Measurements from ENCODE around the gene EVI5L.
"Not testable (repeated sequence)": the region's sequence is repeated elsewhere in the genome, so short reads cannot be mapped to it uniquely, and the experiment has no call there.

EVI5L gene

GRCh38 chr19:7857727-7858108 is 27.7 kb downstream of the EVI5L start:
- no peak overlapping the region for H3K4me3 ChIP-seq (ENCODE audit: low read depth, low read length)
- DNase-seq (ENCODE audit: low read depth), result no peak
- TF ChIP-seq MAX (IDR thresholded peaks at IDR 0.05; ENCODE audit: low read depth, low read length) (no peak), MYC (IDR thresholded peaks at IDR 0.05; ENCODE audit: low read depth, low read length) (no peak), CTCF (IDR thresholded peaks at IDR 0.05; ENCODE audit: low read depth, low read length) (no peak), POLR2A (IDR thresholded peaks at IDR 0.05; ENCODE audit: extremely low read depth, insufficient read length) (no peak)

GRCh38 chr19:7858109-7858770 is 28.2 kb downstream of the EVI5L start:
- H3K4me3 ChIP-seq (ENCODE audit: low read depth, low read length), result no peak overlapping the region
- TF ChIP-seq MAX (IDR thresholded peaks at IDR 0.05; ENCODE audit: low read depth, low read length) (no peak), MYC (IDR thresholded peaks at IDR 0.05; ENCODE audit: low read depth, low read length) (no peak), POLR2A (IDR thresholded peaks at IDR 0.05; ENCODE audit: extremely low read depth, insufficient read length) (no peak)
- no peak for DNase-seq (ENCODE audit: low read depth)

GRCh38 chr19:7859087-7859486 is 29.1 kb downstream of the EVI5L start:
- DNase-seq (ENCODE audit: low read depth); H3K4me3 ChIP-seq (ENCODE audit: low read depth, low read length): not testable (repeated sequence)

GRCh38 chr19:7859831-7860713 is 30.1 kb downstream of the EVI5L start:
- TF ChIP-seq MYC (IDR thresholded peaks at IDR 0.05; ENCODE audit: low read depth, low read length) (no peak), MAX (IDR thresholded peaks at IDR 0.05; ENCODE audit: low read depth, low read length) (no peak), POLR2A (IDR thresholded peaks at IDR 0.05; ENCODE audit: extremely low read depth, insufficient read length) (no peak), CTCF (IDR thresholded peaks at IDR 0.05; ENCODE audit: low read depth, low read length) (no peak)
- H3K4me3 ChIP-seq (ENCODE audit: low read depth, low read length), result no peak overlapping the region

GRCh38 chr19:7860714-7861618 is 30.9 kb downstream of the EVI5L start:
- no peak for DNase-seq (ENCODE audit: low read depth)
- no peak for TF ChIP-seq CTCF (IDR thresholded peaks at IDR 0.05; ENCODE audit: low read depth, low read length)
- TF ChIP-seq MYC (IDR thresholded peaks at IDR 0.05; ENCODE audit: low read depth, low read length), result no peak
- no peak for TF ChIP-seq POLR2A (IDR thresholded peaks at IDR 0.05; ENCODE audit: extremely low read depth, insufficient read length)
- TF ChIP-seq MAX (IDR thresholded peaks at IDR 0.05; ENCODE audit: low read depth, low read length), result no peak
- H3K4me3 ChIP-seq (ENCODE audit: low read depth, low read length), result no peak overlapping the region

More at GRCh38 chr19:7859831-7860713, 30.1 kb downstream of the EVI5L start:
- no peak for DNase-seq (ENCODE audit: low read depth)

GRCh38 chr19:7861619-7862412 is 31.8 kb downstream of the EVI5L start:
- DNase-seq (ENCODE audit: low read depth), result no peak
- no peak for TF ChIP-seq POLR2A (IDR thresholded peaks at IDR 0.05; ENCODE audit: extremely low read depth, insufficient read length)
- TF ChIP-seq MYC (IDR thresholded peaks at IDR 0.05; ENCODE audit: low read depth, low read length), result no peak
- no peak for TF ChIP-seq MAX (IDR thresholded peaks at IDR 0.05; ENCODE audit: low read depth, low read length)
- no peak overlapping the region for H3K4me3 ChIP-seq (ENCODE audit: low read depth, low read length)
